ENCODE results near the gene SLC51B.

Gene SLC51B

GRCh38 chr15:65054333-65055200 is 9.4 kb downstream of the SLC51B start:
- Histone ChIP-seq H3K4me3 (ENCODE audit: low read depth in 1 of 2, low read length in 2 of 2) (no peak overlapping the region), H3K36me3 (ENCODE audit: control insufficient read depth in 1 of 2, insufficient read depth in 2 of 2, low read length in 2 of 2) (peaks cover 3 to 9% of the 10 kb centered on the region in 2 donors), H3K4me1 (ENCODE audit: control insufficient read depth in 1 of 2, insufficient read depth in 2 of 2, low read length in 2 of 2) (peaks cover 33 to 43% of the 10 kb centered on the region in 2 donors), H3K9ac (ENCODE audit: low read depth in 1 of 2, low read length in 2 of 2) (no peak overlapping the region), H3K27ac (ENCODE audit: low read depth, low read length) (no peak overlapping the region), H3K27me3 (ENCODE audit: control insufficient read depth in 1 of 2, insufficient read depth in 2 of 2, low read length in 2 of 2) (no peaks in the 10 kb centered on the region), H3K9me3 (ENCODE audit: control insufficient read depth in 1 of 2, low read length in 2 of 2) (no peaks in the 10 kb centered on the region)

GRCh38 chr15:65055201-65055870 is 10.1 kb downstream of the SLC51B start:
- Histone ChIP-seq H3K27me3 (ENCODE audit: control insufficient read depth in 1 of 2, insufficient read depth in 2 of 2, low read length in 2 of 2) (no peaks in the 10 kb centered on the region), H3K9ac (ENCODE audit: low read depth in 1 of 2, low read length in 2 of 2) (peak overlapping the region in 1 of 2 donors; percentile 6), H3K9me3 (ENCODE audit: control insufficient read depth in 1 of 2, low read length in 2 of 2) (no peaks in the 10 kb centered on the region), H3K4me3 (ENCODE audit: low read depth in 1 of 2, low read length in 2 of 2) (no peak overlapping the region), H3K4me1 (ENCODE audit: control insufficient read depth in 1 of 2, insufficient read depth in 2 of 2, low read length in 2 of 2) (peaks cover 29 to 35% of the 10 kb centered on the region in 2 donors), H3K27ac (ENCODE audit: low read depth, low read length) (no peak overlapping the region), H3K36me3 (ENCODE audit: control insufficient read depth in 1 of 2, insufficient read depth in 2 of 2, low read length in 2 of 2) (peaks cover 3 to 9% of the 10 kb centered on the region in 2 donors)

DNA sequence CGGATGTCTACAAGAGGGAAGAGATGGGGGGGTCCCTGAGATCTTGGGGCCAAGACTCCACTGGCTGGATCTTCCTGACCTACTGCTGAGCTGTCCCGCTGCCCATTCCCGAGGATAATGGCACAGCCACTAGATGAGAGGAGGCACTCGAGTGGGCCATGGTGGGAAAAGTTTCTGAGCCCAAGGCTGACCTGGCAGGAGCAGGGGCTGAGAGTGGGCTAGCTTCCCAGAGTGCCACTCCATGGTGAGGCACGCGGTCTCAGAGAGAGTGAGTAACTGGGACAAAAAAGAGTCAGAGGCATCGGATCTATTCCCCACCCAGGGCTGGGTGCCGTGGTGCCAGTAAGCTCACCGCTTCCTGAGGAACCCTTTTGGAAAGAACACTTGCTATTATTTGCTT is 10.9 kb downstream of the SLC51B start:
- H3K27ac ChIP-seq (ENCODE audit: low read depth, low read length): no peak overlapping the region
- no peak overlapping the region for H3K9ac ChIP-seq (ENCODE audit: low read depth in 1 of 2, low read length in 2 of 2)
- H3K27me3 ChIP-seq (ENCODE audit: control insufficient read depth in 1 of 2, insufficient read depth in 2 of 2, low read length in 2 of 2): no peaks in the 10 kb centered on the region
- H3K36me3 ChIP-seq (ENCODE audit: control insufficient read depth in 1 of 2, insufficient read depth in 2 of 2, low read length in 2 of 2): peaks cover 3 to 9% of the 10 kb centered on the region in 2 donors
- no peaks in the 10 kb centered on the region for H3K9me3 ChIP-seq (ENCODE audit: control insufficient read depth in 1 of 2, low read length in 2 of 2)
- H3K4me1 ChIP-seq (ENCODE audit: control insufficient read depth in 1 of 2, insufficient read depth in 2 of 2, low read length in 2 of 2): peaks cover 29 to 34% of the 10 kb centered on the region in 2 donors
- no peak overlapping the region for H3K4me3 ChIP-seq (ENCODE audit: low read depth in 1 of 2, low read length in 2 of 2)

GRCh38 chr15:65056868-65057548 is 11.8 kb downstream of the SLC51B start:
- no peaks in the 10 kb centered on the region for H3K27me3 ChIP-seq (ENCODE audit: control insufficient read depth in 1 of 2, insufficient read depth in 2 of 2, low read length in 2 of 2)
- peaks cover 29 to 34% of the 10 kb centered on the region in 2 donors for H3K4me1 ChIP-seq (ENCODE audit: control insufficient read depth in 1 of 2, insufficient read depth in 2 of 2, low read length in 2 of 2)
- no peaks in the 10 kb centered on the region for H3K9me3 ChIP-seq (ENCODE audit: control insufficient read depth in 1 of 2, low read length in 2 of 2)
- peaks cover 3 to 5% of the 10 kb centered on the region in 2 donors for H3K36me3 ChIP-seq (ENCODE audit: control insufficient read depth in 1 of 2, insufficient read depth in 2 of 2, low read length in 2 of 2)
- no peak overlapping the region for H3K4me3 ChIP-seq (ENCODE audit: low read depth in 1 of 2, low read length in 2 of 2)
- H3K9ac ChIP-seq (ENCODE audit: low read depth in 1 of 2, low read length in 2 of 2): no peak overlapping the region
- H3K27ac ChIP-seq (ENCODE audit: low read depth, low read length): no peak overlapping the region

DNA sequence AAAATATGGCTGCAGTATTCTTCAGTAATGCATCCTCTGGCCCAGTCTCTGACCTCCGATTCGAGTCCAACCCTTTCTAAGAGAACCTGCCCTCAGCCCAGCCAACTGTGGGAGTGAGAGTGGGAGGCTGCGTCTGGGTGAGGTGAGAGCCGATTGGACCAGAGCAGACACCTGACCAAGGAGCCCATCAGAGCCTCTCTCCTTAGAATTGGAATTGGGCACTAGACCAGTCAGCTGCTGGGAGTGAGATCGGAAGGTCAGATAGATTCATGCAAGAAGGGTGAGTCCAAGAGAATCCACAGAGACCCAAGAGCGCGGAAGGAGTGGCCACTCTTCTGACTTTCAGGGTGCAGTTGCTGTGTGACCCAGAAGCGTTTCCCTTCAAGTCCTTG is 12.4 kb downstream of the SLC51B start:
- H3K9ac ChIP-seq (ENCODE audit: low read depth in 1 of 2, low read length in 2 of 2): no peak overlapping the region
- no peak overlapping the region for H3K27ac ChIP-seq (ENCODE audit: low read depth, low read length)
- H3K36me3 ChIP-seq (ENCODE audit: control insufficient read depth in 1 of 2, insufficient read depth in 2 of 2, low read length in 2 of 2): peaks cover 3 to 5% of the 10 kb centered on the region in 2 donors
- H3K9me3 ChIP-seq (ENCODE audit: control insufficient read depth in 1 of 2, low read length in 2 of 2): no peaks in the 10 kb centered on the region
- H3K27me3 ChIP-seq (ENCODE audit: control insufficient read depth in 1 of 2, insufficient read depth in 2 of 2, low read length in 2 of 2): no peaks in the 10 kb centered on the region
- H3K4me3 ChIP-seq (ENCODE audit: low read depth in 1 of 2, low read length in 2 of 2): no peak overlapping the region
- peaks cover 29 to 34% of the 10 kb centered on the region in 2 donors for H3K4me1 ChIP-seq (ENCODE audit: control insufficient read depth in 1 of 2, insufficient read depth in 2 of 2, low read length in 2 of 2)

DNA sequence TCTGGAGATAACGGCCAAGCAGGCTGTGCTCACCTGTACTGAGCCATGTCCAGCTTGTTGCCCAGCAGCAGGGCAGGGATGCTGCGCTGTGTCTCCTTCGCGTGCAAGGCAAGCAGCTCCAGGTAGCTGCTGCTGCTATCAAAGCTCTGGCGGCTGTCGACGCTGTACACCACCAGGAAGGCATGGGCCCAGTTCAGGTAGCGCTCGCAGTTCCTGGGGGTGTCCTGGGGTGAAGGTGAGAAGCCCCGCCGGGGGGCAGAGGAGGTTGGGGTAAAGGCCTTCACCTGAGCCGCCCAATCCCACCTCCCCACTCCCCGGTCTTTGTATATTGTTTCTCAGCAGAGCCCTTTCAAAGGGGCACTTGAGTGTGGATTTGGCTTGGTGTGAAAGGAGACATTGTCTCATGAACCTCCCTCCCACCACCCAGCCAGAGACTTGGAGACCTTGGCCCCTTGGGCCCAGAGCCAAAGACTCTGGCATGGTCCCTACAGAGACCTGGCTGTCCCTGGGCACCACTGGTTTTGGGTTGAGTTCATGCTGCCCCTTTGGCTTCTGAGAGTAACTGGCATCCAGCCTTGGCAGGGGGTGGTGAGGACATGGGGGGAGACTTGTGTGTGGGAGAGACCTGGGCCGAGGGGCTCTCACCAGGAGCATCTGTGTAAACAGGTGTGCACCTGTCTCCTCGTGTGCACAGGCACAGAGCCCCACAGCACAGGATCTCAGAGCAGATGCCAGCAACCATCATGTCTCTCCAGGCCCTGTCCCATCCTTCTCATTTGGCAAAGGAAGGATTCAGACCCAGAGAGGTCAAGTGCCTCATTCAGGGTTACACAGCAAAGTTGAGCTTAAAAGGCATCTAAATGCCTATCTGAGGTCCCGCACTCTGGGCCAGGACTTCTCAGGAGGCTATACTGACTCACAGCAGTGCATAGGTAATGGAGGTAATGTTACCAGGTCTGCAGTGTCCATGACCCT is 13.5 kb downstream of the SLC51B start:
- H3K4me1 ChIP-seq (ENCODE audit: control insufficient read depth in 1 of 2, insufficient read depth in 2 of 2, low read length in 2 of 2): peaks cover 29 to 34% of the 10 kb centered on the region in 2 donors
- no peaks in the 10 kb centered on the region for H3K9me3 ChIP-seq (ENCODE audit: control insufficient read depth in 1 of 2, low read length in 2 of 2)
- H3K9ac ChIP-seq (ENCODE audit: low read depth in 1 of 2, low read length in 2 of 2): no peak overlapping the region
- H3K27ac ChIP-seq (ENCODE audit: low read depth, low read length): no peak overlapping the region
- no peak overlapping the region for H3K4me3 ChIP-seq (ENCODE audit: low read depth in 1 of 2, low read length in 2 of 2)
- peaks cover 0 to under 1% of the 10 kb centered on the region in 2 donors for H3K36me3 ChIP-seq (ENCODE audit: control insufficient read depth in 1 of 2, insufficient read depth in 2 of 2, low read length in 2 of 2)
- no peaks in the 10 kb centered on the region for H3K27me3 ChIP-seq (ENCODE audit: control insufficient read depth in 1 of 2, insufficient read depth in 2 of 2, low read length in 2 of 2)

- Histone ChIP-seq H3K4me3 (ENCODE audit: low read depth in 1 of 2, low read length in 2 of 2) (no peak overlapping the region), H3K36me3 (ENCODE audit: control insufficient read depth in 1 of 2, insufficient read depth in 2 of 2, low read length in 2 of 2) (no peaks in the 10 kb centered on the region), H3K4me1 (ENCODE audit: control insufficient read depth in 1 of 2, insufficient read depth in 2 of 2, low read length in 2 of 2) (peaks cover 29 to 33% of the 10 kb centered on the region in 2 donors), H3K9me3 (ENCODE audit: control insufficient read depth in 1 of 2, low read length in 2 of 2) (no peaks in the 10 kb centered on the region), H3K27me3 (ENCODE audit: control insufficient read depth in 1 of 2, insufficient read depth in 2 of 2, low read length in 2 of 2) (no peaks in the 10 kb centered on the region), H3K27ac (ENCODE audit: low read depth, low read length) (no peak overlapping the region), H3K9ac (ENCODE audit: low read depth in 1 of 2, low read length in 2 of 2) (no peak overlapping the region)
Observed at GRCh38 chr15:65059369-65059750, 14.2 kb downstream of the SLC51B start.

DNA sequence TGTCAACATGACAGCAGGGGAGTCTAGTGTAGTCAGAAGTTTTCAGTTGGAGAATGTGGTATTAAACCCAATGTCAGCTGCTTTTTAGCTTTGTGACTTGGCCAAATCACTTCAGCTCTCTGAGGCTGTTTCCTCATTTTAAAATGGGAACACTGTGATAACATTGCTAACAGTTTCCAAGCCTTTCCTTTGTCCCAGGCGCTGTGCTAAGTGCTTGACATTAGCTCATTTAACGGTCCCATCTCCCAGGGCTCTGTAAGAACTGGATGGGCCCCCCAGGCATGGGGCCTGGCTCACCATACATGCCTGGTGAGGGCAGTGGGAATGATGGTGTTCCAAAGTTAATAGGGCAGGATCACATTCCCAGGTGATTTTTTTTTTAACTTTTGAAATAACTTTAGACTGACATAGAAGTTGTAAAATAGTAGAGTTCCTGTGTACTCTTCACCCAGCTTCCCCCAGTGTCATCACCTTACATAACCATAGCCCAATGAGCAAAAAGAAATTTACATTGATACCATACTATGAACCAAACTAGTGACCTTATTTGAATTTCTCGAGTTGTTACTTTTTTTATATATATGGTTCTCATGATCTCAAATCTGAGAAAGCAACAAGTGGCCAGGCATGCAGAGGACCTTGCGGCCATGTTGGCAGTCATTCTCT is 14.9 kb downstream of the SLC51B start:
- no peaks in the 10 kb centered on the region for H3K27me3 ChIP-seq (ENCODE audit: control insufficient read depth in 1 of 2, insufficient read depth in 2 of 2, low read length in 2 of 2)
- H3K36me3 ChIP-seq (ENCODE audit: control insufficient read depth in 1 of 2, insufficient read depth in 2 of 2, low read length in 2 of 2): no peaks in the 10 kb centered on the region
- no peak overlapping the region for H3K27ac ChIP-seq (ENCODE audit: low read depth, low read length)
- H3K4me3 ChIP-seq (ENCODE audit: low read depth in 1 of 2, low read length in 2 of 2): no peak overlapping the region
- H3K9ac ChIP-seq (ENCODE audit: low read depth in 1 of 2, low read length in 2 of 2): no peak overlapping the region
- H3K9me3 ChIP-seq (ENCODE audit: control insufficient read depth in 1 of 2, low read length in 2 of 2): no peaks in the 10 kb centered on the region
- peaks cover 22 to 26% of the 10 kb centered on the region in 2 donors for H3K4me1 ChIP-seq (ENCODE audit: control insufficient read depth in 1 of 2, insufficient read depth in 2 of 2, low read length in 2 of 2)
